ENCODE measurements around the gene PIK3R5. TPM values are rescaled to one million over a fixed set of nuclear protein-coding genes. Genes with fewer than 3 reads are reported as not detected.

PIK3R5 gene
- 42.0 TPM for total RNA-seq

- no peak for TF ChIP-seq CTCF (IDR thresholded peaks at IDR 0.05)
- Histone ChIP-seq H3K4me1 (peaks cover 0 to 4% of the 10 kb centered on the region in 2 donors), H3K27me3 (peaks cover 6% of the 10 kb centered on the region), H3K27ac (peak within 1 kb of the TSS; percentile 57 to 63), H3K9me3 (no peaks in the 10 kb centered on the region), H3K36me3 (no peaks in the 10 kb centered on the region), H3K4me3 (peak within 1 kb of the TSS; percentile 39 to 59)
- DNase-seq (ENCODE audit: low spot score in 2 of 2): no peak
- intact Hi-C loops (cut with DNase I): no loop called here
Observed at GRCh38 chr17:8965394-8966168, at the start of gene PIK3R5. PIK3R5 (minus strand) TSS chr17:8965707; CDS start chr17:8911494, 54,213 bp downstream.

GRCh38 chr17:9011001-9011400 is 45.5 kb upstream of the PIK3R5 start:
- H3K27ac ChIP-seq: no peak overlapping the region
- intact Hi-C loops (cut with DNase I): no loop called here
- DNase-seq (ENCODE audit: low spot score in 2 of 2): no peak
- no peak overlapping the region for H3K4me3 ChIP-seq
- H3K4me1 ChIP-seq: no peaks in the 10 kb centered on the region
- H3K9me3 ChIP-seq: no peaks in the 10 kb centered on the region
- no peak for TF ChIP-seq CTCF (IDR thresholded peaks at IDR 0.05)
- H3K36me3 ChIP-seq: no peaks in the 10 kb centered on the region
- H3K27me3 ChIP-seq: no peaks in the 10 kb centered on the region

- Histone ChIP-seq H3K4me1 (no peaks in the 10 kb centered on the region), H3K4me3 (no peak overlapping the region), H3K27me3 (no peaks in the 10 kb centered on the region), H3K36me3 (no peaks in the 10 kb centered on the region), H3K9me3 (no peaks in the 10 kb centered on the region), H3K27ac (no peak overlapping the region)
- no peak for DNase-seq (ENCODE audit: low spot score in 2 of 2)
- intact Hi-C loops (cut with DNase I): no loop called here
- TF ChIP-seq CTCF (IDR thresholded peaks at IDR 0.05): no peak
Observed at GRCh38 chr17:9009737-9010136, 44.2 kb upstream of the PIK3R5 start.

GRCh38 chr17:9009096-9009495 is 43.6 kb upstream of the PIK3R5 start:
- Histone ChIP-seq H3K27ac (no peak overlapping the region), H3K4me1 (no peaks in the 10 kb centered on the region), H3K36me3 (no peaks in the 10 kb centered on the region), H3K4me3 (no peak overlapping the region), H3K9me3 (no peaks in the 10 kb centered on the region), H3K27me3 (no peaks in the 10 kb centered on the region)
- DNase-seq (ENCODE audit: low spot score in 2 of 2): peak in 1 of 2 donors; percentile 31
- no peak for TF ChIP-seq CTCF (IDR thresholded peaks at IDR 0.05)
- intact Hi-C loops (cut with DNase I): no loop called here

GRCh38 chr17:9007052-9007714 is 41.7 kb upstream of the PIK3R5 start:
- no peaks in the 10 kb centered on the region for H3K27me3 ChIP-seq
- intact Hi-C loops (cut with DNase I): no loop called here
- H3K27ac ChIP-seq: no peak overlapping the region
- no peaks in the 10 kb centered on the region for H3K36me3 ChIP-seq
- no peak for DNase-seq (ENCODE audit: low spot score in 2 of 2)
- no peaks in the 10 kb centered on the region for H3K9me3 ChIP-seq
- no peak overlapping the region for H3K4me3 ChIP-seq
- no peak for TF ChIP-seq CTCF (IDR thresholded peaks at IDR 0.05)
- peaks cover 0 to 4% of the 10 kb centered on the region in 2 donors for H3K4me1 ChIP-seq

All from ascending aorta (tissue), 2 donors.